Upper lobe of left lung (tissue), 6 donors: ENCODE data around the gene TWNK. TPM values are rescaled to one million over a fixed set of nuclear protein-coding genes. Genes with fewer than 3 reads are reported as not detected.
A peak's percentile ranks its signal among the peaks of the same experiment; 100 is the strongest.

Experiments used
- ATAC-seq, 2 donors: fragments of 200-7000 bp; cut with Tn5 transposase; one replicate each; pipeline ENCODE4 v1.9.1; 2022; ENCODE audit warnings: mild to moderate bottlenecking in 2 of 2, moderate library complexity in 2 of 2; ENCODE audit not compliant: low FRiP score in 2 of 2
- DNase-seq, 2 donors: peaks; one replicate each; pipeline ENCODE4 v3.0.0-alpha.2; 2019 to 2020
- H3K27ac ChIP-seq, 4 donors: fragments of 200-600 bp; sonication (generic); one replicate each; pipeline ENCODE4 v1.5.1; 2016 to 2019
- H3K27me3 ChIP-seq, 4 donors: fragments of 200-600 bp; sonication (generic); one replicate each; pipeline ENCODE4 v1.5.1; 2017 to 2019
- H3K36me3 ChIP-seq, 4 donors: fragments of 200-600 bp; sonication (generic); one replicate each; pipeline ENCODE4 v1.5.1; 2016 to 2019
- H3K4me1 ChIP-seq, 4 donors: fragments of 200-600 bp; sonication (generic); one replicate each; pipeline ENCODE4 v1.5.1; 2018 to 2019
- H3K4me3 ChIP-seq, 4 donors: fragments of 200-600 bp; sonication (generic); one replicate each; pipeline ENCODE4 v1.5.1; 2017 to 2019; ENCODE audit warnings: mild to moderate bottlenecking in 2 of 4, moderate library complexity in 1 of 4
- H3K9me3 ChIP-seq, 4 donors: fragments of 200-600 bp; sonication (generic); one replicate each; pipeline ENCODE4 v1.5.1; 2018 to 2019
- CTCF ChIP-seq, 6 experiments: fragments of 450-650 bp in 4 of 6; fragments of 200-600 bp in 2 of 6; sonication (generic) in 2 of 6; IDR thresholded peaks; one replicate each; pipeline ENCODE4 v1.5.1; 2016 to 2019; ENCODE audit warnings: antibody characterized with exemption in 6 of 6
- EP300 ChIP-seq, 4 donors: sonication (generic); formaldehyde crosslinking; IDR thresholded peaks; one replicate each; pipeline ENCODE4 v1.5.1; 2017; ENCODE audit warnings: antibody characterized with exemption in 4 of 4, control low read depth in 2 of 4
- POLR2A ChIP-seq, 4 donors: fragments of 450-650 bp; IDR thresholded peaks; one replicate each; pipeline ENCODE4 v1.5.1; 2016 to 2017; ENCODE audit warnings: antibody characterized with exemption in 4 of 4, mild to moderate bottlenecking in 2 of 4
- POLR2AphosphoS5 ChIP-seq, 2 donors: sonication (generic); formaldehyde crosslinking; IDR thresholded peaks; one replicate each; pipeline ENCODE4 v1.5.1; 2017; ENCODE audit warnings: antibody characterized with exemption in 2 of 2
- WGBS, 2 donors: methylation state at CpG; one replicate each; pipeline ENCODE4 v1.1.5; 2017 to 2018; 5-methylcytosine and 5-hydroxymethylcytosine counted together
- total RNA-seq, 6 donors: library from RNA; depleted of rRNA in 4 of 6; stranded (reverse); fragments of >200 nt in 4 of 6; gene quantifications; one replicate each; pipeline versions ENCODE4 v1.1.0 to v1.2.1, GENCODE V29; 2016 to 2021
- donor health status: DM: no; HTN: no; CAD: no; lungs with moderate emphysema.
- donor health status: DM: no; HTN: yes; CAD: no; lungs with severe emphysema.

Gene TWNK
- total RNA-seq, 6 donors from 2014 or later, result 2.6 to 9.1 (median 5.8) TPM

GRCh38 chr10:101018600-101019439, 31.5 kb downstream of the TWNK start:
- H3K4me3 ChIP-seq, result no peak overlapping the region
- H3K36me3 ChIP-seq, result no peaks in the 10 kb centered on the region
- ATAC-seq (peak; percentile 2 to 88), DNase-seq (peak; percentile 82 to 95)
- H3K27me3 ChIP-seq, result peaks cover 0 to 5% (median 2%) of the 10 kb centered on the region in 4 donors
- TF ChIP-seq CTCF (IDR thresholded peaks at IDR 0.05), result peak; percentile 59 to 85 (median 80)
- no peak for TF ChIP-seq POLR2AphosphoS5 (IDR thresholded peaks at IDR 0.05)
- H3K4me1 ChIP-seq, result peaks cover 6 to 14% (median 8%) of the 10 kb centered on the region in 4 donors
- no peaks in the 10 kb centered on the region for H3K9me3 ChIP-seq
- no peak overlapping the region for H3K27ac ChIP-seq
- WGBS, 2 donors, result 23 to 39% methylated on average over 18 to 24 of the region's 45 CpGs

DNA sequence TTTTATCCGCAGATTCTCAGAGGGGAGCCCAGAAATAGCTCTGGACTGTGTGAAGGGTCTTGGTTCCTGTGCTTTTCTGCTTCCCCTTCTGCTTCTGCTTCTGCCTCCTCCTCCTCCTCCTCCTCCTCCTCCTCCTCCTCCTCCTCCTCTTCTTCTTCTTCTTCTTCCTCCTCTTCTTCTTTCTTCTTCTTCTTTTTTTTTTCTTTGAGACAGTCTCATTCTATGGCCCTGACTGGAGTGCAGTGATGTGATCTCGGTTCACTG, 32.0 kb downstream of the TWNK start:
- H3K9me3 ChIP-seq, result no peaks in the 10 kb centered on the region
- no peak for TF ChIP-seq EP300 (IDR thresholded peaks at IDR 0.05)
- TF ChIP-seq POLR2AphosphoS5 (IDR thresholded peaks at IDR 0.05), result no peak
- no peak for TF ChIP-seq POLR2A (IDR thresholded peaks at IDR 0.05)
- no peak for TF ChIP-seq CTCF (IDR thresholded peaks at IDR 0.05)
- peaks cover 6 to 9% (median 8%) of the 10 kb centered on the region in 4 donors for H3K4me1 ChIP-seq
- ATAC-seq (no peak), DNase-seq (no peak)
- no peak overlapping the region for H3K4me3 ChIP-seq
- H3K27ac ChIP-seq, result no peak overlapping the region
- peaks cover 0 to 5% (median 2%) of the 10 kb centered on the region in 4 donors for H3K27me3 ChIP-seq
- no peaks in the 10 kb centered on the region for H3K36me3 ChIP-seq
- 34 to 38% methylated on average over 2 of the region's 2 CpGs for WGBS, 2 donors

DNA sequence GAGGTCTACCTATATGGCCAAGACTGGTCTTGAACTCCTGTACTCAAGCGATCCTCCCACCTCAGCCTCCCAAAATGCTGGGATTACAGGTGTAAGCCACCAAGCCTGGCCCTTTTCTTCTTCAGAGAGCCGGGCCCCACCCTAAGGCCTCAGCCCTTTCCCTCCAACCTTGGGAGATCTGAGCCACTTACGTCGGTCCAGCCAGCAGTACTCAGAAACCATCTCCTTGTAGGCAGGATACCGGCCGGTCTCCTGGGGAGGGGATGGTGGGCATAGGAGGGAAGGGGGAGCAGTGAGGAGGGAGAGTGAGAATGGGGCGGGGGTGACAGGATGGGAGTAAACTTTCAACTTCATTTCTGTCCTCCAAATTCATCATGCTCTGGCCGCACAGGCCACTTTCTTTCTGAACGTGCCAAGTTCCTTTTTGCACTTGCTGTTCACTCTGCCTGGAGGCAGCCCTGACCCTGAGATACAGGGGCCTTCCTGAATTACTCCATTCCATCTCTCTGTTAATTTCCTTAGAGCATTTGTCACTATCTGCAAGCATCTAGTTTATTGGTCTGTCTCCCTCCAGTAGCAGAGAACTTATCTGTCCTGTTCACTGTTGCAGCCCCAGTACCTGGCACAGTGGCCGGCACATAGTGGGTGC, 33.2 kb downstream of the TWNK start:
- Histone ChIP-seq H3K4me3 (no peak overlapping the region), H3K27ac (no peak overlapping the region), H3K9me3 (no peaks in the 10 kb centered on the region), H3K36me3 (no peaks in the 10 kb centered on the region), H3K4me1 (peaks cover 6 to 9% (median 8%) of the 10 kb centered on the region in 4 donors), H3K27me3 (peaks cover 0 to 5% (median 2%) of the 10 kb centered on the region in 4 donors)
- DNase-seq (no peak), ATAC-seq (no peak)
- TF ChIP-seq EP300 (IDR thresholded peaks at IDR 0.05) (no peak), POLR2A (IDR thresholded peaks at IDR 0.05) (no peak), POLR2AphosphoS5 (IDR thresholded peaks at IDR 0.05) (no peak), CTCF (IDR thresholded peaks at IDR 0.05) (no peak)
- WGBS, 2 donors, result 77 to 87% methylated on average over 10 of the region's 10 CpGs

DNA sequence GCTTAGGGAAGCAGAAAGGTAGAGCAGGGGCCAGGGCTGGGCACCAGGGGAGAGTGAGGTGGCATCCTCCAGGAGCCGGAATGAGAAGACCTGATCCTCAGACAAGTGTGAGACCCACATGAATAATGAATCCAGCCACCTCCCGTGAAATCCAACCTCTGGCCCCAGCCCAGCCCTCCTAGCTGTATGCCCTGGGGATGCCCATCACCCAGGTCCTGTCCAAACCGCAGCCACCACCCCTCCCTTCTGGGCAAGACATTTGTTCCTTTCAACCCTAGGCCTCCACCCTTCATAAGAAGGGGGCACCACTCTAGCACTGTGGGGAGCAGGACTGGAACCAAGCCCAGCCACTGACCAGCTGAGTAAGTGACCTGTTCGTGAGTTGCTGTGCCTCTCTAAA, 33.9 kb downstream of the TWNK start:
- Histone ChIP-seq H3K9me3 (no peaks in the 10 kb centered on the region), H3K27ac (no peak overlapping the region), H3K27me3 (peaks cover 0 to 5% (median 2%) of the 10 kb centered on the region in 4 donors), H3K36me3 (no peaks in the 10 kb centered on the region), H3K4me3 (no peak overlapping the region), H3K4me1 (peaks cover 6 to 9% (median 8%) of the 10 kb centered on the region in 4 donors)
- TF ChIP-seq CTCF (IDR thresholded peaks at IDR 0.05) (no peak), POLR2A (IDR thresholded peaks at IDR 0.05) (no peak), EP300 (IDR thresholded peaks at IDR 0.05) (no peak)
- ATAC-seq (no peak), DNase-seq (no peak)
- 76 to 88% methylated on average over 3 to 4 of the region's 4 CpGs for WGBS, 2 donors
